Measurements from ENCODE around the gene AGBL1.
A peak's percentile ranks its signal among the peaks of the same experiment; 100 is the strongest.

The AGBL1 gene

DNA sequence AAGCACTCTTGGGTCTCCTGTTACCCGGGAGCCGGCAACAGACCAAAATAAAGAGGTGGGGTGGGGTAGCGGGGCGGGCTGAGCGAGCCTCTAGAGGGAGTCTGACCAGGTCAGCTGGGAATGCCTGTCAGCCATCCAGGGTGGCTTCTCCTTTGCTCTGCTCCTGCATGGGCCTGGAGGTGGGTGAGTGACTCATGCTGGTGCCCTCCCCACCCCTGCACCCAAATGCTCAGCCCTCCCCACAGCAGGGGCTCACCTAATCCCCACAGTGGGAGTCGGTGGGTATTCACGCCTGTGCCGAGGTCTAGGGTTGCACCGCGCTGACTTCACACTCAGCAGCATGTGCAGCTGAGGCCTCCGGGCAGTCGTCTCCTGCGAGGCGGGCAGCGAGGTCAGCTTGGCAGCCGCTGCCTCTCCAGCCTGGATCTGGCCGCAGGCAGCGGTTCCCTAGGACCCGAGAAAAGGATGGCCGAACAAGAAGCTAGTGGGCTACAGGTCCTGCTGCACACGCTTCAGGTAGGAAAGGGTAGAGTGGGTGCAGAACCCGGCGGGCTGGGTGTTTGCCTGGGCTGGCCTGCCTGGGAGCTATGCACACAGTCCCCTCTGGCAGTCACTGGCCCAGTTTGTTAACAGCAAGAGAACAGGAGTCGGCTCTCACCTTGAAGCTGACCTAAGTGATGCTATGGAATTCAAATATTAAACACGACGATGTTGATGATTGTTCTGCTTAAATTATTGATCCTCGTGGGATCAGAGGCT, at the start of gene AGBL1:
Gene AGBL1, plus strand, starts transcription at position 364 of the 759 bp plus-strand sequence.
- H3K9me3 Mint-ChIP-seq: no peaks in the 10 kb centered on the region
- TF ChIP-seq, protein P1, sequence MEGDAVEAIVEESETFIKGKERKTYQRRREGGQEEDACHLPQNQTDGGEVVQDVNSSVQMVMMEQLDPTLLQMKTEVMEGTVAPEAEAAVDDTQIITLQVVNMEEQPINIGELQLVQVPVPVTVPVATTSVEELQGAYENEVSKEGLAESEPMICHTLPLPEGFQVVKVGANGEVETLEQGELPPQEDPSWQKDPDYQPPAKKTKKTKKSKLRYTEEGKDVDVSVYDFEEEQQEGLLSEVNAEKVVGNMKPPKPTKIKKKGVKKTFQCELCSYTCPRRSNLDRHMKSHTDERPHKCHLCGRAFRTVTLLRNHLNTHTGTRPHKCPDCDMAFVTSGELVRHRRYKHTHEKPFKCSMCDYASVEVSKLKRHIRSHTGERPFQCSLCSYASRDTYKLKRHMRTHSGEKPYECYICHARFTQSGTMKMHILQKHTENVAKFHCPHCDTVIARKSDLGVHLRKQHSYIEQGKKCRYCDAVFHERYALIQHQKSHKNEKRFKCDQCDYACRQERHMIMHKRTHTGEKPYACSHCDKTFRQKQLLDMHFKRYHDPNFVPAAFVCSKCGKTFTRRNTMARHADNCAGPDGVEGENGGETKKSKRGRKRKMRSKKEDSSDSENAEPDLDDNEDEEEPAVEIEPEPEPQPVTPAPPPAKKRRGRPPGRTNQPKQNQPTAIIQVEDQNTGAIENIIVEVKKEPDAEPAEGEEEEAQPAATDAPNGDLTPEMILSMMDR (IDR thresholded peaks at IDR 0.05; ENCODE audit: unreplicated experiment in 3 of 3): no peak

GRCh38 chr15:86034904-86035303, 44.8 kb upstream of the AGBL1 start:
- Mint-ChIP-seq H3K36me3 (ENCODE audit: low read depth) (no peaks in the 10 kb centered on the region), H3K27ac (no peak overlapping the region), H3K27me3 (ENCODE audit: low read depth) (peaks cover 3% of the 10 kb centered on the region), H3K9me3 (no peaks in the 10 kb centered on the region), H3K4me3 (no peak overlapping the region), H3K4me1 (no peaks in the 10 kb centered on the region)
- TF ChIP-seq, protein P1 (IDR thresholded peaks at IDR 0.05; ENCODE audit: unreplicated experiment in 3 of 3): no peak

More for the DNA sequence above, at the start of gene AGBL1:
- peaks cover 5% of the 10 kb centered on the region for H3K27me3 Mint-ChIP-seq (ENCODE audit: low read depth)
- no peak within 1 kb of the TSS for H3K27ac Mint-ChIP-seq
- no peak within 1 kb of the TSS for H3K4me3 Mint-ChIP-seq
- H3K4me1 Mint-ChIP-seq: peaks cover 17% of the 10 kb centered on the region
- no peaks in the 10 kb centered on the region for H3K36me3 Mint-ChIP-seq (ENCODE audit: low read depth)

DNA sequence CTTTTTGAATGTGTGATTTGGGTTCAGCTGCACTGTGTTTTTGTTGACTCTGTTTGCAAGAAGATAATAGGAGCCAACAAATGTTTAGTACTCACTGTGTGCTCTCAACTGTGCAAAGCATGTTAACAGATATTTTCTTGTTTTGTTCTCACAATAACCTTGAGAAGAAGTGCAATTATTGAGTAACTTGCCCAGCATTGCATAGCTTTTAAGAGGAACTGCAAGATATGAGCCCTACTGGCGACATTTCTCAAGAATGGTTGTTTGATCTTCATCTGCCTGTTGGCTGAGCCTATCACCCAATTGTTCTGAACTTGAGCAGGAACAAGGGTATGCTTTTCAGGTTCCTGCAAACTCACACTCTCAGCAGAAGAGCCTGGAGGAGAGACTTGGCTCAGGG, 43.4 kb upstream of the AGBL1 start:
- no peak overlapping the region for H3K27ac Mint-ChIP-seq
- H3K4me3 Mint-ChIP-seq: no peak overlapping the region
- no peaks in the 10 kb centered on the region for H3K4me1 Mint-ChIP-seq
- H3K36me3 Mint-ChIP-seq (ENCODE audit: low read depth): no peaks in the 10 kb centered on the region
- TF ChIP-seq, protein P1 (IDR thresholded peaks at IDR 0.05; ENCODE audit: unreplicated experiment in 3 of 3): no peak
- no peaks in the 10 kb centered on the region for H3K9me3 Mint-ChIP-seq
- peaks cover 3% of the 10 kb centered on the region for H3K27me3 Mint-ChIP-seq (ENCODE audit: low read depth)

DNA sequence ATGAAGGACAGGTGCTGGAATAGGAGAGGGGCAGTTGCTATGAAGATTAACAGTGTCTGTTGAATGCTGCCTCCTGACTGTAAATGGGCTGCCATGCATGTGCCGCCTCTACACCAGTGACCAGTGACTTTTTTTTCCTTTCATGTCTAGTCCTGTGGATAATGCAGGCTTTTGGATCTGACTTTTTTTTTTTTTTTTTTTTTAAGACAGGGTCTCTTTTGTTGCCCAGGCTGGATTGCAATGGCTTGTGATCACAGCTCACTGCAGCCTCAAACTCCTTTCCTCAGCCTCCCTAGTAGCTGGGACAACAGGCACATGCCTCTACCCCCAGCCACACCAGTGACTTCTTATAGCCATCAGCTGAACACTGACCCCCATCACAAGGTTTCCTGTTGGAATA, 41.2 kb upstream of the AGBL1 start:
- TF ChIP-seq, protein P1 (IDR thresholded peaks at IDR 0.05; ENCODE audit: unreplicated experiment in 3 of 3): no peak
- Mint-ChIP-seq H3K4me1 (peaks cover 6% of the 10 kb centered on the region), H3K27ac (no peak overlapping the region), H3K4me3 (no peak overlapping the region), H3K27me3 (ENCODE audit: low read depth) (no peaks in the 10 kb centered on the region), H3K36me3 (ENCODE audit: low read depth) (no peaks in the 10 kb centered on the region), H3K9me3 (no peaks in the 10 kb centered on the region)

GRCh38 chr15:86040356-86041033, 39.2 kb upstream of the AGBL1 start:
- Mint-ChIP-seq H3K9me3 (no peaks in the 10 kb centered on the region), H3K27ac (no peak overlapping the region), H3K4me1 (peaks cover 6% of the 10 kb centered on the region), H3K4me3 (no peak overlapping the region), H3K36me3 (ENCODE audit: low read depth) (no peaks in the 10 kb centered on the region), H3K27me3 (ENCODE audit: low read depth) (no peaks in the 10 kb centered on the region)
- TF ChIP-seq, protein P1 (IDR thresholded peaks at IDR 0.05; ENCODE audit: unreplicated experiment in 3 of 3): peak in 1 of 3 experiments; percentile 8

Measured in nephron (organoid).